Mesothelial cell of epicardium (in vitro differentiated cells): ENCODE data around the gene MED13L. TPM values are rescaled to one million over a fixed set of nuclear protein-coding genes. Genes with fewer than 3 reads are reported as not detected.

Experiments
- DNase-seq, 2 experiments: peaks; one replicate each; pipeline ENCODE4 v3.0.0; 2021; ENCODE audit warnings: low spot score in 2 of 2; ENCODE audit not compliant: unreplicated experiment in 2 of 2
- H3K27ac Mint-ChIP-seq: 2 replicates; pipeline ENCODE4 v1.8.0; 2021; ENCODE audit warnings: mixed read lengths
- H3K27me3 Mint-ChIP-seq: 2 replicates; pipeline ENCODE4 v1.8.0; 2021; ENCODE audit warnings: low read depth, mixed read lengths
- H3K36me3 Mint-ChIP-seq: 2 replicates; pipeline ENCODE4 v1.8.0; 2021; ENCODE audit warnings: mixed read lengths
- H3K4me1 Mint-ChIP-seq: 2 replicates; pipeline ENCODE4 v1.8.0; 2021; ENCODE audit warnings: mixed read lengths
- H3K4me3 Mint-ChIP-seq: 2 replicates; pipeline ENCODE4 v1.8.0; 2021; ENCODE audit warnings: mild to moderate bottlenecking, moderate library complexity, mixed read lengths
- H3K9me3 Mint-ChIP-seq: 2 replicates; pipeline ENCODE4 v1.8.0; 2021; ENCODE audit warnings: mixed read lengths
- CTCF ChIP-seq: fragments of 200-600 bp; sonication (generic); IDR thresholded peaks from one replicate; pipeline ENCODE4 v1.5.0; 2021; ENCODE audit warnings: antibody characterized with exemption; ENCODE audit not compliant: unreplicated experiment
- total RNA-seq: library from RNA; stranded (reverse); gene quantifications from 3 replicates; pipeline ENCODE4 v1.2.1, GENCODE V29; 2021

The MED13L gene
- total RNA-seq, 1 donor from 2014 or later = 179 TPM

- DNase-seq = no peak
- peak overlapping the region; percentile 90 for H3K27ac Mint-ChIP-seq
- no peaks in the 10 kb centered on the region for H3K9me3 Mint-ChIP-seq
- no peak for TF ChIP-seq CTCF
- H3K4me3 Mint-ChIP-seq = peak overlapping the region; percentile 29
- H3K27me3 Mint-ChIP-seq = no peaks in the 10 kb centered on the region
- no peaks in the 10 kb centered on the region for H3K36me3 Mint-ChIP-seq
- H3K4me1 Mint-ChIP-seq = peaks cover 58% of the 10 kb centered on the region
Measured at GRCh38 chr12:116121453-116121871, 156.0 kb downstream of the MED13L start.

DNA sequence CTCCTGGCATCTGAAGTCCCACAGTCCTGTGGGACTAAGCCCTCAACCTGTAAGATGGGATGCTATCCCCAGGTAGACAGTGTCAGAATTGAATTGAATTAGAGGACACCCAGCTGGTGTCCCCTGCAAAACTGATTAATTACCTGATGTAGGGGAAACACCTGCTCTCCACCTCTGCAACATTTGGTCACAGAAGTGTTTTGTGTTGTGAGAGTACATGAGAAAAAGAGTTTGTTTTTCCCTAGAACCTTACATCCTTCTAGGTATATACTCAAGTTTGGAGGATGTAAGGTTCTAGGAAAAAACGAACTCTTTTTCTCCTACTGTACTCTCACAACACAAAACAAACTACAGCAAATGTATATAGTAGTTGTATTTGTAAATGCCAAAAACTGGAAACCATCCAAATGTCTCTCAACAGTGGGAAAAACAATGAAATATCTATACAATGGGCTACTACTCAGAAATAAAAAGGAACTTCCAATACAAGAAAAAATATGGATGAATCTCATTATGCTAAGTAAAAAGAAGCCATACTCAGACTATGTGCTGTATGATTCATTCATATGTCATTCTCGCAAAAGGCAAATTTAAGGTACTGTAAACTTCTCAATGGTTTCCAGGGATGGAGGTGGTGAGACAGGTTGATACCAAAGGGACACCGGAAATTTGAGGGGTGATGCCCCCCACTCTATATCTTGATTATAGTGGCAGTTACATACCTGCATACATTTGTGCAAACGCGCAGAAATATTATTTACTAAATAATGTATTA is 160.7 kb downstream of the MED13L start:
- H3K36me3 Mint-ChIP-seq = no peaks in the 10 kb centered on the region
- H3K27ac Mint-ChIP-seq = no peak overlapping the region
- peaks cover 41% of the 10 kb centered on the region for H3K4me1 Mint-ChIP-seq
- no peak overlapping the region for H3K4me3 Mint-ChIP-seq
- DNase-seq = no peak
- TF ChIP-seq CTCF = no peak
- H3K27me3 Mint-ChIP-seq = no peaks in the 10 kb centered on the region
- H3K9me3 Mint-ChIP-seq = no peaks in the 10 kb centered on the region

DNA sequence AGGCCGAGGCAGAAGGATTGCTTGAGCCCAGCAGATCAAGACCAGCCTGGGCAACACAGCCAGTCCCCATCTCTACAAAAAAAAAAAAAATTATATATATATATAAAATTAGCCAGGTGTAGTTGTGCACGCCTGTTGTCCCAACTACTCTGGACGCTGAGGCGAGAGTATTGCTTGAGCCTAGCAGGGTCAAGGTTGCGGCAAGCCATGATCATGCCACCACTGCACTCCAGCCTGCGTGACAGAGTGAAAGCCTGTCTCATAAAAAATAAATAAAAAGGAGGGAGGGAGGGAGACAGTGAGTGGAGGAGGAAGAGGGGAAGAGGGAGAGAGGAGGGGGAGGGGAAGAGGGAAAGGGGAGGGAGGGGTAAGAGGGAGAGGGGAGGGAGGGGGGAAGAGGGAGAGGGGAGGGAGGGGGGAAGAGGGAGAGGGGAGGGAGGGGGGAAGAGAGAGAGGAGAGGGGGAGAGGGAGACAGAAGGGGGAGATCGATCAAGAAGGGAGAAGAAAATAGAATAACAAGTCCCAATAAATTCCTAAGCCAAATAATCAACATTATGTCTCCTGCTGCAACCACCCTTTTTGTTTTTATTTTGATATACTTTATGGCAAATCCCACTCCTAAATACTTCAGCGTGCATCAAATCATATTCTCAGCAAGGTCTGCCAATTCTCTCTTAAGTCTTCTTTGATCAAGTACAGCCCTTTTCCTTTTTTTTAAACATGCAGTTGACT is 163.9 kb downstream of the MED13L start:
- H3K4me3 Mint-ChIP-seq = no peak overlapping the region
- no peaks in the 10 kb centered on the region for H3K9me3 Mint-ChIP-seq
- DNase-seq = no peak
- TF ChIP-seq CTCF = no peak
- H3K27ac Mint-ChIP-seq = no peak overlapping the region
- H3K36me3 Mint-ChIP-seq = peaks cover 3% of the 10 kb centered on the region
- peaks cover 27% of the 10 kb centered on the region for H3K4me1 Mint-ChIP-seq
- no peaks in the 10 kb centered on the region for H3K27me3 Mint-ChIP-seq

GRCh38 chr12:116106870-116107269 is 170.6 kb downstream of the MED13L start:
- H3K27me3 Mint-ChIP-seq = no peaks in the 10 kb centered on the region
- H3K27ac Mint-ChIP-seq = peak overlapping the region; percentile 36
- peaks cover 7% of the 10 kb centered on the region for H3K9me3 Mint-ChIP-seq
- H3K36me3 Mint-ChIP-seq = peaks cover 16% of the 10 kb centered on the region
- TF ChIP-seq CTCF = no peak
- no peak for DNase-seq
- H3K4me1 Mint-ChIP-seq = peaks cover 12% of the 10 kb centered on the region
- no peak overlapping the region for H3K4me3 Mint-ChIP-seq

GRCh38 chr12:116104167-116104767 is 173.2 kb downstream of the MED13L start:
- no peak overlapping the region for H3K4me3 Mint-ChIP-seq
- peaks cover 12% of the 10 kb centered on the region for H3K4me1 Mint-ChIP-seq
- no peak for TF ChIP-seq CTCF
- peak overlapping the region; percentile 34 for H3K27ac Mint-ChIP-seq
- H3K9me3 Mint-ChIP-seq = peaks cover 7% of the 10 kb centered on the region
- H3K27me3 Mint-ChIP-seq = no peaks in the 10 kb centered on the region
- H3K36me3 Mint-ChIP-seq = peaks cover 13% of the 10 kb centered on the region
- no peak for DNase-seq
